MM.1S (cell line): ENCODE data around the gene CCL25.

ENCODE experiments used
- EZH2 ChIP-seq: fragments of 300-600 bp; sonication (generic); optimal IDR thresholded peaks from 2 replicates; pipeline ENCODE3; 2017; ENCODE audit warnings: low read depth, mild to moderate bottlenecking, antibody characterized with exemption, low read length, mixed read lengths
- TF ChIP-seq, protein P1 (sequence below): fragments of 300-600 bp; sonication (generic); IDR thresholded peaks from 2 replicates; pipeline ENCODE4 v1.5.1; 2016; ENCODE audit warnings: antibody characterized with exemption, low read length, mixed read lengths

DNA sequence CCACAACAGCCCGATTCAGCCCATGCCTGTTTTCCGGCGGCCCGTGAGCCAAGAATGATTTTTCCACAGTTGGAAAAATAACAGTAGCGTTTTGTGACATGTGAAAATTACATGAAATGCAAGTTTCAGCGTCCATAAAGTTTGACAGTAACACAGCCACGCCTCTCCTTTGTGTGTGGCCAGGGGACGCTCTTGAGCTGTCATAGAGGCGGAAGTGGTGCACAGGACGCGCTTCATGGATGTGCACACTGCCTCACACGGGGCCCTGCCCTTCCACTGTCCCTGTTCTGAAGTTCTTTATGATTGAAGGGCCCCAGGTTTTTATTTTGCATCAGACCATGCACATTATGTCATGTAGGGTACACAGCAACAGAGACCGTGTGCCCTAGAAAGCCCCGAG lies 34.8 kb upstream of the CCL25 start:
- TF ChIP-seq, protein P1, sequence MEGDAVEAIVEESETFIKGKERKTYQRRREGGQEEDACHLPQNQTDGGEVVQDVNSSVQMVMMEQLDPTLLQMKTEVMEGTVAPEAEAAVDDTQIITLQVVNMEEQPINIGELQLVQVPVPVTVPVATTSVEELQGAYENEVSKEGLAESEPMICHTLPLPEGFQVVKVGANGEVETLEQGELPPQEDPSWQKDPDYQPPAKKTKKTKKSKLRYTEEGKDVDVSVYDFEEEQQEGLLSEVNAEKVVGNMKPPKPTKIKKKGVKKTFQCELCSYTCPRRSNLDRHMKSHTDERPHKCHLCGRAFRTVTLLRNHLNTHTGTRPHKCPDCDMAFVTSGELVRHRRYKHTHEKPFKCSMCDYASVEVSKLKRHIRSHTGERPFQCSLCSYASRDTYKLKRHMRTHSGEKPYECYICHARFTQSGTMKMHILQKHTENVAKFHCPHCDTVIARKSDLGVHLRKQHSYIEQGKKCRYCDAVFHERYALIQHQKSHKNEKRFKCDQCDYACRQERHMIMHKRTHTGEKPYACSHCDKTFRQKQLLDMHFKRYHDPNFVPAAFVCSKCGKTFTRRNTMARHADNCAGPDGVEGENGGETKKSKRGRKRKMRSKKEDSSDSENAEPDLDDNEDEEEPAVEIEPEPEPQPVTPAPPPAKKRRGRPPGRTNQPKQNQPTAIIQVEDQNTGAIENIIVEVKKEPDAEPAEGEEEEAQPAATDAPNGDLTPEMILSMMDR, result peak; percentile 62
- no peak for TF ChIP-seq EZH2
